Measurements from ENCODE around the gene NUDT13.

NUDT13 gene

DNA sequence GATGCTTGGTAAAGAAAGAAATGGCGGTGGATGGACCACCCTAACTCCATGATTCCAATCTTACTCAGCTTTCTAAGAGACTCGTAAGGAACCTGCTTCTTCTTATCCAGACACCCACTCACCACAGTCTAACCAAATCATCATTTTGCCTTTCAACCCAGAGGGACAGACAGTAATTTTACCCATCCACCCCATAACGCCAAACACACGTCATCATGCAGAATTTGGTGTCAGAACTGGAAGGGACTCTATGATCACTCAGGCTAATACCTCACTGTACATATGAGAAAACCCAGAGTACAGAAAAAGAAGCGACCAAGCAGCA, 57.2 kb downstream of the NUDT13 start:
- no peak for DNase-seq

DNA sequence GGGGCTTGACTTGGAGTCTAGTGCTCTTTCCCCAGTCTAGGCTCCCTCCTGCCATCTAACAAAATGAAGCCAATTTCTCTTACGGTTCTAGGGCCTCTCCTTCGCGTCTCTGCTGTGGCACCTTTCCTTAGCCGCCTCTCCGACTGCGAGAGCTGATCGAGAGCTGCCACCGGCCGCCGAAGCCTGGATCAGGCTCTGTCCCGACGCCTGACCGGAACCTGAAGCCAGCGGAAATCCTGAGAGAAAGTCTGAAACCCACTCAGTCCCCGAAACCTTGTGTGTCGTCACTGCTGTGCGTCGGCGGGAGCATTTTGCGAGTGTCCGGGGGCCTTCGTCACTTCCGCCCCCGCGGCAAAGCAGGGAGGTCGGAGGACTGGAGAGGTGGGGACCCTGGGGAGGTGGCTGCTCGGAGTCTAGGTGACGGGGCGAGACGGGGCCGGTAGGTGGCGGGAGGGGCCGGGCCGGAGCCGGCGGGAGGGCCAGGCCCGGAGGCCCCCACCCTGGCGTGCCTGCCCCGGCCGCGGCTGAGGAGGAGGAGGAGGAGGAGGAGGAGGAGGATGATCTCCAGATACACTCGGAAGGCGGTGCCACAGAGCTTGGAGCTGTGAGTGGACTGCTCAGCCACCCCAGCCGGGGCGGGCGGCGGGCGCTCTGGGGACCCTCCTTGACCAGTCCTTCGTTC, 57.7 kb downstream of the NUDT13 start, which contains the start of the genes ECD and FAM149B1:
Gene ECD, minus strand, starts transcription at position 226 of the 682 bp plus-strand sequence. CDS start 4,071 bp downstream, outside the sequence.
Gene FAM149B1, plus strand, starts transcription at position 337 of the 682 bp plus-strand sequence. Its CDS starts 221 bp downstream, at position 558.
- DNase-seq = peak; percentile 86

GRCh38 chr10:73168465-73168803, 58.2 kb downstream of the NUDT13 start:
- DNase-seq = no peak

DNA sequence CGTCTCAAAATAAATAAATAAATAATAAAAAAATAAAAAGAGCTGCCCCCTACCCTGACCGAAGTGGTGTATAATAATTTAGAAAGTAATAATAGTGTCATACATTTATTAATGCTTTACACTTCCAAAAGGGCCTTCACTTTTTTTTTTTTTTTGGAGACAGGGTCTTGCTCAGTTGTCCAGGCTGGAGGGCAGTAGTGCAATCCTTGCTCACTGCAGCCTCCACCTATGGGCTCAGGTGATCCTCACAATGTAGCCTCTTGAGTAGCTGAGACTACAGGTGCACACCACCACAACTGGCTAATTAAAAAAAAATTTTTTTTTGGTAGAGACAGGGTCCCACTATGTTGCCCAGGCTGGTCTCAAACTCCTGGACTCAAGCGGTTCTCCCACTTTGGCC, 59.1 kb downstream of the NUDT13 start:
- DNase-seq = no peak

- DNase-seq = no peak
Measured at GRCh38 chr10:73172867-73173266, 62.6 kb downstream of the NUDT13 start.

GRCh38 chr10:73174148-73174925, 64.1 kb downstream of the NUDT13 start:
- no peak for DNase-seq

Measured in effector CD8-positive, alpha-beta T cell (primary cell).